K562 (cell line): ENCODE results near the gene SUFU. TPM values are rescaled to one million over a fixed set of nuclear protein-coding genes. Genes with fewer than 3 reads are reported as not detected.
A peak's percentile ranks its signal among the peaks of the same experiment; 100 is the strongest.

ENCODE experiments used
- ATAC-seq: fragments of 200-7000 bp; cut with Tn5 transposase; 3 replicates; pipeline ENCODE4 v1.9.1; 2020; ENCODE audit warnings: moderate library complexity
- BruUV-seq: library from RNA; stranded (reverse); fragments of 400-500 nt; replicated peaks from 2 replicates; lab custom pipeline; 2021; lab: Mats Ljungman, UMichigan
- CTCF ChIA-PET: fragments of 300-600 bp; formaldehyde crosslinking; extraction: SDS; loops from one replicate; lab custom pipeline; 2021; ENCODE audit warnings: low intra/inter-chr PET ratio; lab: Yijun Ruan, JAX
- POLR2A ChIA-PET: fragments of 300-600, 350-650 bp; sonication (Branson Sonifier 250); formaldehyde crosslinking; extraction: SDS; loops from one replicate; lab custom pipeline; 2021; ENCODE audit warnings: antibody characterized with exemption, inconsistent platforms; lab: Yijun Ruan, JAX
- DNase-seq, 4 experiments: peaks; one replicate each; pipeline versions ENCODE4 v3.0.0 to v3.0.0-alpha.2; 2011 to 2018; ENCODE audit warnings: low spot score in 3 of 4, mixed read lengths in 3 of 4; ENCODE audit errors: extremely low read depth in 1 of 4
- FAIRE-seq: peaks from 2 replicates; lab custom pipeline; 2011; peaks lifted over from hg19 to GRCh38; lab: Jason Lieb, UNC
- H2AFZ ChIP-seq: 2 replicates; pipeline ENCODE4 v1.6.0; 2011; ENCODE audit warnings: low read depth, low read length, control low read depth, inconsistent platforms
- H3K27ac ChIP-seq: fragments of 200-600 bp; 3 replicates; pipeline ENCODE4 v1.8.0; 2011; ENCODE audit warnings: low read depth, mild to moderate bottlenecking, control low read depth, inconsistent platforms, low read length, moderate library complexity, mixed read lengths; ENCODE audit errors: extremely low read depth
- H3K27me3 ChIP-seq, 2 experiments: fragments of 300-600 bp in 1 of 2; 2 replicates in 1 of 2; 3 replicates in 1 of 2; pipeline versions ENCODE4 v1.6.0 to v1.8.0; 2011; ENCODE audit warnings: inconsistent platforms in 2 of 2, low read length in 2 of 2, mild to moderate bottlenecking in 1 of 2, mixed read lengths in 1 of 2, moderate library complexity in 1 of 2; ENCODE audit not compliant: control insufficient read depth in 2 of 2, insufficient read depth in 2 of 2
- H3K36me3 ChIP-seq: fragments of 300-600 bp; 3 replicates; pipeline ENCODE4 v1.8.0; 2011; ENCODE audit warnings: mild to moderate bottlenecking, low read length, inconsistent platforms; ENCODE audit not compliant: control insufficient read depth, insufficient read depth
- H3K4me1 ChIP-seq, 2 experiments: fragments of 200-600 bp in 1 of 2; replicated peaks in 1 of 2; 2 replicates in 1 of 2; 3 replicates in 1 of 2; pipeline versions ENCODE4 v1.5.1 to v1.8.0; 2011; ENCODE audit warnings: inconsistent platforms in 2 of 2, low read length in 2 of 2, mild to moderate bottlenecking in 1 of 2, mixed read lengths in 1 of 2, moderate library complexity in 1 of 2; ENCODE audit not compliant: control insufficient read depth in 2 of 2, insufficient read depth in 2 of 2
- H3K4me2 ChIP-seq: 2 replicates; pipeline ENCODE4 v1.6.1; 2011; ENCODE audit warnings: low read length, control low read depth, inconsistent platforms, mixed read lengths; ENCODE audit not compliant: insufficient read depth
- H3K4me3 ChIP-seq: fragments of 200-600 bp; sonication (generic), shearing (Covaris generic); 2 replicates; pipeline ENCODE4 v1.5.1; 2016; ENCODE audit warnings: control low read depth, inconsistent platforms
- H3K79me2 ChIP-seq: fragments of 200-600 bp; 3 replicates; pipeline ENCODE4 v1.8.0; 2011; ENCODE audit warnings: low read length, inconsistent platforms; ENCODE audit not compliant: control insufficient read depth, insufficient read depth
- H3K9ac ChIP-seq, 2 experiments: 2 replicates each; pipeline versions ENCODE4 v1.6.0 to v1.6.1; 2011; ENCODE audit warnings: low read depth in 2 of 2, low read length in 2 of 2, control low read depth in 1 of 2, inconsistent platforms in 1 of 2, mild to moderate bottlenecking in 1 of 2, mixed read lengths in 1 of 2; ENCODE audit not compliant: insufficient read depth in 1 of 2
- H3K9me1 ChIP-seq: one replicate; pipeline ENCODE4 v1.6.0; 2011; ENCODE audit warnings: inconsistent platforms, mild to moderate bottlenecking, low read length, moderate library complexity; ENCODE audit not compliant: control insufficient read depth, insufficient read depth
- H3K9me3 ChIP-seq: replicated peaks from 2 replicates; pipeline ENCODE4 v1.5.1; 2011; ENCODE audit warnings: low read depth, low read length, inconsistent platforms; ENCODE audit not compliant: control insufficient read depth, insufficient read depth
- H4K20me1 ChIP-seq: replicated peaks from 2 replicates; pipeline ENCODE4 v1.6.1; 2011; ENCODE audit warnings: low read length, inconsistent platforms, mixed read lengths; ENCODE audit not compliant: control insufficient read depth, insufficient read depth
- CTCF ChIP-seq, 3 experiments: IDR thresholded peaks in 2 of 3; conservative IDR thresholded peaks in 1 of 3; 2 replicates each; pipeline ENCODE4 v1.5.1; 2011 to 2012; ENCODE audit warnings: low read length in 3 of 3, mild to moderate bottlenecking in 3 of 3, control low read depth in 2 of 3, improper control_type of control experiment in 1 of 3, inconsistent platforms in 1 of 3, low read depth in 1 of 3, mixed read lengths in 1 of 3, moderate library complexity in 1 of 3; ENCODE audit not compliant: insufficient read depth in 2 of 3
- JUN ChIP-seq, 2 experiments: sonication (generic) in 1 of 2; formaldehyde crosslinking in 1 of 2; IDR thresholded peaks; 2 replicates each; pipeline versions ENCODE4 v1.6.1 to v1.8.0; 2012 to 2022; ENCODE audit warnings: borderline replicate concordance in 2 of 2, mild to moderate bottlenecking in 2 of 2, improper control_type of control experiment in 1 of 2, low read depth in 1 of 2, low read length in 1 of 2, missing genetic modification reagents in 1 of 2
- RAD21 ChIP-seq, 2 experiments: fragments of 250-450 bp in 1 of 2; fragments of 450-650 bp in 1 of 2; sonication (Bioruptor Pico) in 1 of 2; formaldehyde crosslinking in 1 of 2; IDR thresholded peaks in 1 of 2; conservative IDR thresholded peaks in 1 of 2; 2 replicates each; pipeline versions ENCODE4 v1.4.0 to v1.8.0; 2020 to 2022; ENCODE audit warnings: mild to moderate bottlenecking in 2 of 2, moderate library complexity in 1 of 2
- SP1 ChIP-seq: sonication (generic); formaldehyde crosslinking; IDR thresholded peaks from 2 replicates; pipeline ENCODE4 v1.8.1; 2022; ENCODE audit warnings: mild to moderate bottlenecking, missing genetic modification reagents
- ZBTB7A ChIP-seq: IDR thresholded peaks from 2 replicates; pipeline ENCODE4 v1.6.1; 2011; ENCODE audit warnings: low read depth, mild to moderate bottlenecking, low read length, moderate library complexity, borderline replicate concordance; ENCODE audit not compliant: control insufficient read depth
- ZNF609 ChIP-seq: sonication (generic); formaldehyde crosslinking; IDR thresholded peaks from 2 replicates; pipeline ENCODE4 v1.8.1; 2023; ENCODE audit warnings: missing genetic modification reagents, mild to moderate bottlenecking, borderline replicate concordance
- WGBS: fragments of 100-300 bp; shearing (Covaris generic); methylation state at CpG from one replicate; pipeline ENCODE4 v1.1.6; 2016; ENCODE audit warnings: low coverage, mixed read lengths; ENCODE audit not compliant: insufficient coverage; ENCODE audit errors: missing lambda C conversion rate; 5-methylcytosine and 5-hydroxymethylcytosine counted together
- in situ Hi-C: fragments of 300-500 bp; cut with MboI; formaldehyde crosslinking; loops from 4 replicates; pipeline ENCODE4 v1.15.0; 2018; ENCODE audit warnings: inconsistent platforms, mixed read lengths
- intact Hi-C: fragments of 100-400 bp; cut with micrococcal nuclease; formaldehyde crosslinking; loops from 2 replicates; pipeline ENCODE4 v1.14.2; 2022
- polyA plus RNA-seq, 8 experiments: library from polyadenylated mRNA; depleted of rRNA in 4 of 8; stranded (reverse) in 5 of 8; unstranded in 3 of 8; fragments of >200 nt; fragmentation: Nextera tagmentation in 2 of 8; fragmentation: Illumina TruSeq in 1 of 8; extraction: Ambion mirVana in 2 of 8; extraction: Trizol in 1 of 8; gene quantifications; 2 replicates each; pipeline versions ENCODE4 v1.2.1 to v1.2.3, GENCODE V29; 2011 to 2014; ENCODE audit warnings: inconsistent platforms in 1 of 8, missing spikeins in 1 of 8
- total RNA-seq, 7 experiments: library from RNA; depleted of rRNA in 6 of 7; stranded (reverse); fragments of >200 nt in 6 of 7; fragmentation: Illumina TruSeq in 2 of 7; extraction: Trizol in 2 of 7; gene quantifications; 2 replicates each; pipeline versions ENCODE4 v1.2.1 to v1.2.3, GENCODE V29; 2011 to 2021; ENCODE audit warnings: low replicate concordance in 1 of 7

SUFU gene
- total and polyA plus RNA-seq, 9 of the 15 experiments (the other 6 are each of a cell fraction or from before 2014, with no cell fraction given), result 0.59 to 6.3 (median 0.82) TPM

GRCh38 chr10:102669206-102670064 lies 165.7 kb downstream of the SUFU start:
- intact Hi-C loops, result loop anchor here (5.0 kb wide), 1 partner anchor 43 kb away; the partner anchor contains the start of genes ARL3 and SFXN2
- H3K27ac ChIP-seq, result no peak overlapping the region
- no peaks in the 10 kb centered on the region for H3K79me2 ChIP-seq
- no peaks in the 10 kb centered on the region for H3K27me3 ChIP-seq
- in situ Hi-C loops, result no loop called here
- 69% methylated on average over 5 of the region's 7 CpGs for WGBS
- FAIRE-seq (no peak), ATAC-seq (peak; percentile 48), DNase-seq (peak; percentile 20 to 48 (median 40))
- no peak overlapping the region for H2AFZ ChIP-seq
- H3K4me2 ChIP-seq, result no peak overlapping the region
- no peaks in the 10 kb centered on the region for H4K20me1 ChIP-seq
- H3K9me1 ChIP-seq, result no peaks in the 10 kb centered on the region
- no peaks in the 10 kb centered on the region for H3K9me3 ChIP-seq
- H3K4me3 ChIP-seq, result no peak overlapping the region
- ChIA-PET POLR2A (interaction anchor here (1.0 to 1.4 kb wide), 3 partner anchors 11 to 16 kb away, joined by 3 to 5 read pairs (median 3); no protein-coding TSS in a partner anchor), CTCF (no interaction called here)
- no TSS peak for BruUV-seq
- peaks cover 22 to 36% of the 10 kb centered on the region in 2 experiments for H3K4me1 ChIP-seq
- TF ChIP-seq SP1 (CRISPR knock-in tag) (no peak), ZNF609 (CRISPR knock-in tag) (no peak), ZBTB7A (peak; percentile 91), JUN (IDR thresholded peaks at IDR 0.05; ENCODE audit: borderline replicate concordance, low read depth, low read length) (no peak), JUN (CRISPR knock-in tag; IDR thresholded peaks at IDR 0.05; ENCODE audit: borderline replicate concordance) (no peak), CTCF (IDR thresholded peaks at IDR 0.05 in 2 of 3, conservative IDR thresholded peaks at IDR 0.05 in 1 of 3; ENCODE audit: insufficient read depth in 2 of 3, low read depth in 1 of 3, low read length in 3 of 3) (peak; percentile 23 to 66 (median 48); a peak in 4 of 6 replicates), RAD21 (CRISPR knock-in tag; conservative IDR thresholded peaks at IDR 0.05 in 1 of 2, IDR thresholded peaks at IDR 0.05 in 1 of 2) (peak in 1 of 2 experiments; percentile 20; a peak in 2 of 4 replicates)
- H3K9ac ChIP-seq, result peak overlapping the region in 1 of 2 experiments; percentile 71; a peak in 2 of 4 replicates
- no peaks in the 10 kb centered on the region for H3K36me3 ChIP-seq
